HG03108 (cell line): ENCODE measurements around the gene ZNF682.
"Not testable (repeated sequence)": the region's sequence is repeated elsewhere in the genome, so short reads cannot be mapped to it uniquely, and the experiment has no call there.

ENCODE experiments used
- ATAC-seq: cut with Tn5 transposase; IDR thresholded peaks from one replicate; pipeline ENCODE4 v1.9.1; 2021; ENCODE audit warnings: moderate library complexity; ENCODE audit not compliant: unreplicated experiment

Gene ZNF682

DNA sequence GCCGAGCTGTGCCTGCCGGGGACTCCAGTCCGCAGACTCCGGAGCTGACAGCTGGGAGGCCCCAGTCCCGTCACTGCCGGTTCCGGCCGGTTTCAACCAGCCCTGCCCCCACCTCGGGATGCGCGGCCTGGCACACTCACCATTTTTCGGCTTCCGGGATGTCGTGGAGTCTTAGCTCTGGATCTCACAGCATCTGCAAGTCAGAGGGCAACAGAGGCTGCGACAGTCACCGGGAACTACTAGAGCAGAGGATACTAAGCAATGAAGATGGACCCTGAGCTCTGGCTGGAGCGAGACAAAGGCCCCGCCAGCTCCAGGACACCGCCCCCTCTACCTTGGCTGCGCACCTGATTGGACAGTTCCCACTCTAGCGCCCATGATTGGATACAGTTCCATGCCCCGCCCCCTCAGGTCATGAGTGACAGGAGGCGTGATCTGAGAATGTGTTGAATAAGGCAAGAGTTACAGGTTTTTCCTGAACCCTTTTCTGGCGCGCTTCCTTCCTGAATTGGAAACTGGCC is at the start of gene ZNF682:
TSS of gene ZNF682 (minus strand) at position 303 of the 521 bp plus-strand sequence. CDS start at position 143, 160 bp downstream.
- ATAC-seq, result peak; percentile 95

DNA sequence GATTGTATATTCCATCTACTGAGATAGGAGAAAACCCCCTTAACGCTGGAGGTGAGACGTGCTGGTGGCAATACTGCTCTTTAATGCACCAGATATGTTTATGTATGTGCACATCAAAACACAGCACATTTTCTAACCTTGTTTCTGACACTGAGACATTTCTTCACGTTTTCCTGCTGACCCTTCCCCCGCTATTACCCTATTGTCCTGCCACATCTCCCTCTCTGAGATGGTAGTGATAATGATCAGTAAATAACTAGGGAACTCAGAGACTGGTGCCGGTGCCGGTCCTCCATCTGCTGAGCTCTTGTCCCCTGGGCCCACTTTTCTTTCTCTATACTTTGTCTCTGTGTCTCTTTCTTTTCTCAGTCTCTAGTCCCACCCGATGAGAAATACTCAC is 43.6 kb upstream of the ZNF682 start:
- ATAC-seq, result not testable (repeated sequence)

DNA sequence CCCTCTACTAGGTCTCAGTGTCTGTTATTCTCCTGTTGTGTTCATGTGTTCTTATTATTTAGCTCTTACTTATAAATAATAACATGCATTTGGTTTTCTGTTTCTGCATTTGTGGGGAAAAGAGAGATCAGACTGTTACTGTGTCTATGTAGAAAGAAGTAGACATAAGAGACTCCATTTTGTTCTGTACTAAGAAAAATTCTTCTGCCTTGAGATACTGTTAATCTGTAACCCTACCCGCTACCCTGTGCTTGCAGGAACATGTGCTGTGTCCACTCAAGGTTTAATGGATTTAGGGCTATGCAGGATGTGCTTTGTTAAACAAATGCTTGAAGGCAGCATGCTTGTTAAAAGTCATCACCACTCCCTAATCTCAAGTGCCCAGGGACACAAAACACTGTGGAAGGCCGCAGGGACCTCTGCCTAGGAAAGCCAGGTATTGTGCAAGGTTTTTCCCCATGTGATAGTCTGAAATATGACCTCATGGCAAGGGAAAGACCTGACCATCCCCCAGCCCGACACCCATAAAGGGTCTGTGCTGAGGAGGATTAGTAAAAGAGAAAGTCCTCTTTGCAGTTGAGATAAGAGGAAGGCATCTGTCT is 43.0 kb upstream of the ZNF682 start:
- ATAC-seq, result not testable (repeated sequence)

DNA sequence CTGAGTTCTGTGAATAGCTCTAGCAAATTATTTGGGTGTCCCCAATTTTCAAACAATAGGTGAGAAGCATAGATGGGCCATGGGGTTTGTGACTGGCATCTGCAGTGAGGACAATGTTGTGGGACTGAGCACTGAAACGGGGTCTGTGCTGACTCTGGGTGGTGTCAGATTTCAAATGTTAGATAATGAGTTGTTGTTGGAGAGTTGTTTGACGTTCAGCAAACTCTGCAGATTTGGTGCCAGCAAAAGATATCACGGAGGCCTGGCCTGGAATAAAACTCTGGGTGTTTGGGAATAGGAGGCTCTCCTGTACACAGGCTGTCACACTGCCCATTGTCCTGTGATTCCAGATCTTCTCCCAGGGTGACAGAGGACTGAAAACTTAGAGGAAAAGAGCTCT is 41.4 kb upstream of the ZNF682 start:
- no peak for ATAC-seq

DNA sequence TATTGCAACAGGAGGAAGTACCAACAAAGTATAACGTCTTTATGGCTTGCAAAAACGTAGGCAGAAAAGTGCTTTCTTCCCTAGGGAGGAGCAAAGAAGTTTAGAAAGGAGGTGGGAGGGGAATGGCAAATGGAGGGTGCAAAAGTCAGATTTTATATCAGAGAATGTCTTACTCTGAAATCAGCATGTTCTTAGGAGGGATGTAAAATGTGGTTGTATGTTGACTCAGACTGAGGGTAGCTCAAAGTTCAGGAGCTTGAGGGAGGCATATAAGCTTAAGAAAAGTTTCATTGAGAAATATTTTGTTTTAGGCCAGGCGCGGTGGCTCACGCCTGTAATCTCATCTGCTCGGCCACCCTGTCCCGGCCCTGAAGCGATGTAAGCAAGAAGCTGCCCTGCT is 40.2 kb upstream of the ZNF682 start:
- ATAC-seq, result no peak

DNA sequence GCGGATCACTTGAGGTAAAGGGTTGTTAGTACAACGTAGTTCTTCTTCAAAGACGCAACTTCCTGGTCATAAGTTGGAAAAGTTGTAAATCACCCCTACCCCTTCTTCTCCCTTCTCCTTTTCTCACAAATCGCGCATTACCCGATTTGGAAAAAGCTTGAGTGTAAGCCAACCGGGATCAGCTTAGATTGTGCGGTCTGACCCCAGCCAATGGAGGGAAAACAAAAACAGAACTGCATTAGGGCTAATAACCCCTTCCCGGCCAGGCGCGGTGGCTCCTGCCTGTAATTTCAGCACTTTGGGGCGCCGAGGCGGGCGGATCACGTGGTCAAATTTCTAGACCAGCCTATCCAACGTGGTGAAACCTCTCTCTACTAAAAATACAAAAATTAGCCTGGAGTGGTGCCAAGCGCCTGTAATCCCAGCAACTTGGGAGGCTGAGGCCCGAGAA is 39.3 kb upstream of the ZNF682 start:
- ATAC-seq, result no peak

DNA sequence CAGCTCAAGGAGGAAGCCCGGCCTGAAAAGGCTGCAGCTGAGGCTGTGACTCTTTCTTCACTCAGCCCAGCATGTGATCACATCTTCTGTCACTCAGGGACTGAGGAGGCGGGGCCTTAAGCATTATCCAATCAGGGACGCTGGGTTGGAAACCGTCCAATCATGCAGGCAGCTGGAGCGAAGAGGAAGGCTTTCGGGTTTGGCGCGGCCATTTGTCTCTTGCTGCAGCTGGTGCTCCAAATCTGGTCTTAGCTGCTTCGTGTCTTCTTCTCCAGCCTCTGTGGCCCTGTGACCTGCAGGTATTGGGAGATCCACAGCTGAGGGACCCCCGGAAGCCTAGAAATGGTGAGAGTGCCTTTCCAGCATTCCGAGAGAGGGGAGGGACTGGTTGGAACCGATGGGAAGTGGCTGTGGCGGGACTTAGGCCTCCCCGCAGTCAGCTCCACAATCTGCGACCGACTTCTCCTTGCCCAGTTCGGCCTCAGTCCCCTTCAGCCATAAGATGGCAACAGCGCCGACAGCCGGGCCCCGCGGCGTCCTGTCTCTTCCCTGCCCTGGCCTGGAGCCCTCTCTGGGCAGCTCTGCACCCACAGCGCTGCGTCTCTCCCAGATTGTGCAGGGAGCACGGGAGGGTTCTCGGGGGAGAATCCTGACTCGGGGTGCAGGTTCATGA is 38.6 kb upstream of the ZNF682 start, which contains the start of gene ZNF90:
TSS of gene ZNF90 (plus strand) at position 210 of the 673 bp plus-strand sequence. CDS start at position 343, 133 bp downstream.
- ATAC-seq, result peak; percentile 89

DNA sequence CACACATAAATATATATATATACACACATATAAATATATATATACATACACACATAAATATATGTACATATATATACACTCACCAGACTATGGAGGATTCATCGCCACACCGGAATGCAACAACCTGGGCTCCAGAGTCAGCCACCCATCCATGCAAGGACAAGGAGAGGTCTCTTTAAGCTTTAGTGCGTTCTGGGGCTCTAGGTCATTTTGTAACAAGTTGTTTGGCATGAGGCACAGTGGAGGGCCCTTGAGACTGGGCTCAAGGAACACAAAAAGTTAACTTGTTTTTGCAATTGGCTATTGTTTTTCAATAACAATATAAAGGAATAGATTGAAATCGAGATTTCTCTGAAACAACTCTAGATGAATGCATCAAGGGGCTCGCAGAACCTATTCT is 33.6 kb upstream of the ZNF682 start:
- no peak for ATAC-seq

DNA sequence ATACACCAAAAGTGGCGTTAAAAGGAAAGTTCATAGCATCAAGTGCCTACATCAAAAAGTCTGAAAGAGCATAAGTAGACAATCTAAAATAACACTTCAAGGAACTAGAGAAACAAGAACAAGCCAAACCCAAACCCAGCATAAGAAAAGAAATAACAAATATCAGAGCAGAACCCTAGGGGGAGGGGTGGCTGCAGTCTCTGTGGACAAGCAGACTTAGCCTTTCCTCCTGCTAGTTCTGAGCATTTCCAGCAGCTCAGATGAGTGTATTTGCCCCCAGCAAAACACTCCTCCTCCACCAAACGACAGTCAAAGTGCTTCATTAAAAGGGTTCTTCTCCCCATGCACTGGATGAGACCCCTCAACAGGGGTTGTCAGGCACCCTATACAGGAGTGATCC is 31.4 kb upstream of the ZNF682 start:
- ATAC-seq, result no peak

DNA sequence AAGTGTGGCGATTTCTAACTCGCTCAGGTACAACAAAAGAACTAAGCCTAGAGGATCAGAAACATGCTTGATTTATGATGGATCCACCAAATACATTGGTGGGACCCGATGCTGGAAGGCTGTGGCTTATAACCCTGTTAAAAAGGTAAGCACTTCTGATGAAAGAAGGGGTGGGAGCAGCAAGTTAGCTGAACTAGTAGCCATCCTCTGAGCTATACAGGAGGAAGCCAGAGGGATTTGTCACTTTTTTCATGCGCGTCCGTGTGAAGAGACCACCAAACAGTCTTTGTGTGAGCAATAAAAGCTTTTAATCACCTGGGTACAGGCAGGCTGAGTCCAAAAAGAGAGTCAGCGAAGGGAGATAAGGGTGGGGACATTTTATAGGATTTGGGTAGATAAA is 29.3 kb upstream of the ZNF682 start:
- ATAC-seq, result not testable (repeated sequence)

DNA sequence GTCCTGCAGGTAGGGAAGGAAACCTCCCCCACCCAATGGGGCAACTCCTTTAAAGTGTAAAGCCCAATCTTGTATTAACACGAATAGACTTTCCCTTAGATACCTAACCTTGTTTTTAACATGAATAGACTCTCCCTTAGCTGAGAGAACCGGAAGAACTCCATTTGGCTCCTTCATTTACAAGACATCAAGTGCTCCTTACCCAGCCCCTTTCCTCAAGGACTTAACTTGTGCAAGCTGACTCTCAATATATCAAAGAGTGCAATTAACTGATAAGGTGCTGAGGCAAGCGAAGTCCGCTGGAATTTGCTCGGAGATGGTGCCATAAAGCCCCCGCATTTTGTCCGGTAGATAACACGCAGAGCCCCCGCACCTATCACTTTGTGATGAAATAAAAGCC is 28.6 kb upstream of the ZNF682 start:
- no peak for ATAC-seq

DNA sequence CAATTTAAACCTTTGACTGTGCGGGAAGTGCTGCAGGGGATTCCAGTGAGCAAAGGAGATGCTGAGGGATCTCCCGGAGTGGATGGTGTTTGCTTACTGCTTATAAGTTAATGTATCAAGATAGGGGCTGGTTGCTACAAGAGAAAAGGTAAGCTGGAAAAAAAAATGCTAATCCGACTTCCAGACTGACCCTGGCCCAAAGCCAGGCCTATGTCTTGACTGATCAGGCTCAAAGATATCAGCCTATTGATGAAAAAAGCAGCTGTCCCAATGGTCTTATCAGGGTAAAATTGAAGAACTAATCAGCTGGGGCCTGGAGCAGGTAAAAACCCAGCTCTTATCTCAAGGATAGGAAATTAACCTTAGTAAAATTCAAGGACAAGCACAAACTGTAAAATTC is 27.6 kb upstream of the ZNF682 start:
- no peak for ATAC-seq

DNA sequence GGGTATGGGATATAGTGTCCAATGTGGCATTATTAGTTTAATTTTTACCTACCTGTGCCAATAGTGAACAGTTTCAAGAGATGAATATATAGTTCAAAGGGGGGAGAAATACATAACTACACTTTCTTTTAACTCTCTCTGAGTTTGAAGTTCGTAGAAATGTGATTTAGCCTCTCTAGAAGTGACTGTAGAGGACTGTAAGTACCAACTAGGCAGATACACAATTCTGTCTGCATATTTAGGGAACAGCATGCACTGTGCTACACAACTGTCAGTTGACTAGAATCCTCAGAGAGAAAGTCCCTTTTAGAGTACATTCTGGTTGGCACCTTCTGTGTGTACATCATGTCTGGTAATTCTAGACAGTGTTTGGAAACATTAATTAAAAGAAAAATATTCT is 21.0 kb upstream of the ZNF682 start:
- ATAC-seq, result no peak

DNA sequence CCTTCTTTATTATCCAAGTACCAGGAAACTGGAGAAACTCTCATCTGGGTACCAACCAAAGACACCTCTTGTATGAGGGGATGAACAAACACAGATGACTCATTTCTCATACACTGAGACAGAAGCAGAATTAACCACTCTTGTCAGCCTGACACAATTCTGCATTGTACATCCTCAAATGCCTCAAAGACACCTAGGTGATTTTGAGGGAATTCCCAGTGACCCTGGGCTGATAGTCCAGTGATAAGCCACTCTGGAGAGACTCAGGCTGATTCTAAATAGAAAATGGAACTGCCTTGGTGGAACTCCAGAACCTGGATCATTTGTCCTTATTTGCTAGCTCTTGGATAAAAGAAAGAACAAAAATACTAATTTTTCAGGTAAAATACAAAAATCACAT is 19.4 kb upstream of the ZNF682 start:
- ATAC-seq, result not testable (repeated sequence)

DNA sequence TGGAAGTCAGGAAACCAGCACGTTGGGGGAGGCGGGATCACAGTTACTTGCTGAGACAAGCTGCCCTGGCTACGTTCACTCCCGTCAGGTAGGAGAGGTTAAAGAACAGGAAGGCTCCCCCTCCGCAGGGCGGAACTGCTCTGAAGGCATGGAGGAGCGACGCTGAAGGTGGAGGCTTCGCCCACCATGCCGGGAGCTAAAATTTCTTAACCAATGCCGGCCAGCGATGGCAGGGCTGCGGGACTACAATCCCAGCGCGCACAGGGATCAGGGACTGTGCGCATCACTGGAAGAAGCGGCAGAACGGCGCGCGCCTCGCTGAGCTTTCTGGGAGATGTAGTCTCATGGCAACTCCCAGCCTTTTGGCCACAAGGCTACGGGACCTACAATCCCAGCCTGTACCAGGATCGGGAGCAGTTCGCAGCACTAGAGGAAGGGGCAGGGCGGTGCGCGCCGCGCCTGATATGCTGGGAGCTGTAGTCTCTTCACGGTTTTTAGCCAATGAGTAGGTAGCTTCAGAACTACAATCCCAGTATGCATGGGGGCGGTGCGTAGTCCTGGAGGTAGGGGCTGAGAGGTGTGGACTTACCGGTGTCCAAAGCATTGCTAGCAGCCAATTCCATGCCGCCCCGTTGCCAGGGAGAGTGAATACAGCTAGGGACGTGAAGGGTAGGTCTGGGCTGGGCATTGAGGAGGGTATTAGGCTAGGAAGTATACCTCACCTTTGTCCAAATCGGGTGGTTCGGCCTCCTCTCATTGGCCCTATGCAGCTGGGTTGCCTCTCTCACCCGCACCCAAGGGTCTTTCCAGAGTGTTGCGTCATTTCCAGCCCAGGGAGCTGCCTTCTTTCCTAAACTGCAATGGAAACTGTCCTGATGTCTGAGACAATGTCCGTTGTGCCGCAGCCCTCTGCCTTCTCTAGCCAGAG is 12.8 kb upstream of the ZNF682 start:
- peak; percentile 98 for ATAC-seq

DNA sequence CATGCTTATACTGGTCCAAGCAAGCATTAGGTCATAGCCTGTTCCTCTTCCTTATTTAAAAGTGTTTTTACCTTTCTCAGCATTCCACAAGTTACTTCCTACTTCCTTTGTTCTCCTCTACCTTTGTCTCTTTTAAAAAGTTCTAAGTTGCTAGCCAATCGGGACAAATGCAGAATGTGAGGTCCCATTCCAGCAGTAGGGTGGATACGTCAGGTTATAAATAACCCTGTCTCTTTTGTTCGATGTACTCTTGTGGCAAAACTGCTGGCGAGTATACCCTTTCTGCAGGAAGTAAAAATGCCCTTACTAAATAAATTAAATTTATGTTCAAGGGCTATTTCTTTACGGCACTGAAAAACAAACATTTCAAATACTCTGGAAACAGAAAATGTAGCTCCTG is 6.4 kb upstream of the ZNF682 start:
- not testable (repeated sequence) for ATAC-seq

DNA sequence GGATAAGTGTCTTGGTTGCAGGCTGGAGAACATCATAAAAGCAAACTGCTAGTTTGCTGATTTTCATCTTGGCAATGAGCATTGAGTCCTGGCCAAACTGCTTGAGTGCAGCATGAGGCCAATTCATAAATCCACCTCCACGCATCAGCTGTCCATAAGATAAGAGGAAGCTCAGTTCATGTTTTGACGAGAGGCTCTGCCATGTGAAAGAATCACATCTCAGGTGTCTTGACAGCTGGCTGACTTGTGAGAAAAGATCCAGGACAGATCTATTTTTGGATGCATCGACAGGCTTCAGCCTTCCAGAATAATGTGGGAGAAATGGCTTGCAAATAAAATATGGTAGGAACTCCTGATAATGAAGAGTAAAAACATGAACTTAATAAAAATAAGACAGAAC is 5.4 kb upstream of the ZNF682 start:
- no peak for ATAC-seq

DNA sequence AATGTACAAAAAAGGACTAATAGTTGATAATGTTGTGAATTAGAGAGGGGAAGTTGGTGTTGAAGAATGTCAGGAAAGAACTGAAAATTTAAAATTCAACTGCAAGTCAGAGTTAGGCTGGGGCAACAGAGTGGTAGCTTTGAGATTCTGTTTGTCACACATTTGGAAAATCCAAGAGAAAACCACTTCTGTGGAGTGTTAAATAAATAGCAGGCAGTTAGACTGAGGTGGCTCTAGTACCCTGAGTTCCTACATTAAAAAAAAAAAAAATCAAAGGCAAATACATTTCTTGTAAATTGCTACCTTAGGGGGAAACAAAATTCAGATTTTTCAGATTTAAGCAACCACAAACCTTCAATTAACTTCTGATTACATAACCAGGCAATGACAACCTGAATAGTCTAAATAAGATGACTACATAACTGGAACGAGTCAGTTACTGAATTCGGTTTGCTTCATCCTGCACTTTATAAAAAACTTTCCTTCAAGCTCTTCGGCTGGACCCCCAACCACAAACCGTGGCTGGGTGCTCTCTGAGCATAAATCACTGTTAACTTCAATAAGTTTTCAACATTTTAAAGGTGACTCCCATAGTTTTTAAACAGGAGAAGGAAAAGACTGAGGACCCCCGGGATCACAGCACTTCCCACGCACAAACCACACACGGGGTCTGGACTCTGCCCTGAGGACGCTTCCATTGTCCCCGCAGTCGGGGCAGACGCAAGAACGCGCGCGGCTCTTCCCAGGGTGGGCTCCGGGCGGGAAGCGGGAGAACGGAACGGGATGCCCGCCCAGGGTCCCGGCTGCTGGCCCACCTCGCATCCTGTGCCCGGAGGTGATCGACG is 725 bp downstream of the ZNF682 start:
- ATAC-seq, result no peak

DNA sequence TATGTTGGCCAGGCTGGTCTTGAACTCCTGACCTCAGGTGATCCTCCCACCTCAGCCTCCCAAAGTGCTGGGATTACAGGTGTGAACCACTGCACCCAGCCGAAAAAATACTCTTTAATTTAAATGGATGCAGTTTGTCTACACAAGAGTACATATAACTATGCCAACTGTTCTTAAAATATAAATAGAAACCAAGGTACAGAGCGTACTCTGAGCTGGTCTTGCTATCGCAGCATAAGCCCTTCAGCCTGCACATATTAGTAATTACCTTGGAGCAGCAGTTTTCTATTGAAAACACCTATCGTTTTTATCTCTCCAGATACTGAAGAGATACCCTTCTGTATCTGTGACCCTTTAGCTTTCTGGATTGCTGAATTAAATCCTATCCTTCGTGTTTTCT is 3.4 kb downstream of the ZNF682 start:
- ATAC-seq, result no peak

DNA sequence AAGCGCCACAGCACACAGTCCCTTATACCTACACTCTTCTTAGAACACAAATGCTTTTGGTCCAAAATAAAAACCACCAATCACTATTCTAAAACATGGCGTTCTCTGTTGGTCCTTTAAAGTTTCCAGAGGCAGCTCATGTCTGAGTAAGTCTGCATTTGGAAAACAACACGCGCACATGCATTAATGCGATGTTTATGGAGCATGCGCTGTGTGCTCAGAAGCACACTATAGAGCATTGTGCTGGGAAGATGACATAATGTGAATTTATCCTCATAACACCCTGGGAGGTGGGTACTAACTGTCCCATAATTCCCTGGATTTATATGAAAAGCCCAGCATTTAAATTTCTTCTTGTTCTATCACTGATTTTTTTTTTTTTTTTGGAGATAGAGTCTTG is 10.7 kb downstream of the ZNF682 start:
- ATAC-seq, result no peak
